Measurements from ENCODE around the gene TEX44. TPM values are rescaled to one million over a fixed set of nuclear protein-coding genes. Genes with fewer than 3 reads are reported as not detected.
"Not testable (repeated sequence)": the region's sequence is repeated elsewhere in the genome, so short reads cannot be mapped to it uniquely, and the experiment has no call there.

TEX44 gene
- total and polyA plus RNA-seq, 2 donors: not detected

- Histone ChIP-seq H3K4me1 (ENCODE audit: insufficient read depth) (no peaks in the 10 kb centered on the region), H3K36me3 (ENCODE audit: insufficient read depth) (no peaks in the 10 kb centered on the region), H3K4me3 (ENCODE audit: low read depth, low read length) (no peak overlapping the region), H3K27ac (ENCODE audit: low read depth) (no peak overlapping the region)
- 4% methylated on average over 3 of the region's 3 CpGs for WGBS
- peak; percentile 23 for DNase-seq (ENCODE audit: extremely low spot score)
Measured at GRCh38 chr2:231563378-231563961, 29.2 kb upstream of the TEX44 start.

GRCh38 chr2:231565887-231566594, 26.6 kb upstream of the TEX44 start:
- no peak for DNase-seq (ENCODE audit: extremely low spot score)
- H3K4me1 ChIP-seq (ENCODE audit: insufficient read depth): no peaks in the 10 kb centered on the region
- 71% methylated on average over 4 of the region's 4 CpGs for WGBS

GRCh38 chr2:231567159-231567558, 25.5 kb upstream of the TEX44 start:
- H3K4me3 ChIP-seq (ENCODE audit: low read depth, low read length): no peak overlapping the region
- no peaks in the 10 kb centered on the region for H3K36me3 ChIP-seq (ENCODE audit: insufficient read depth)
- H3K27ac ChIP-seq (ENCODE audit: low read depth): no peak overlapping the region
- DNase-seq (ENCODE audit: extremely low spot score): no peak
- H3K4me1 ChIP-seq (ENCODE audit: insufficient read depth): no peaks in the 10 kb centered on the region
- 90% methylated on average over 3 of the region's 3 CpGs for WGBS

More at GRCh38 chr2:231565887-231566594, 26.6 kb upstream of the TEX44 start:
- Histone ChIP-seq H3K36me3 (ENCODE audit: insufficient read depth) (no peaks in the 10 kb centered on the region), H3K4me3 (ENCODE audit: low read depth, low read length) (no peak overlapping the region), H3K27ac (ENCODE audit: low read depth) (no peak overlapping the region)

- no peaks in the 10 kb centered on the region for H3K4me1 ChIP-seq (ENCODE audit: insufficient read depth)
- H3K36me3 ChIP-seq (ENCODE audit: insufficient read depth): no peaks in the 10 kb centered on the region
- no peak overlapping the region for H3K27ac ChIP-seq (ENCODE audit: low read depth)
- no peak for DNase-seq (ENCODE audit: extremely low spot score)
- no peak overlapping the region for H3K4me3 ChIP-seq (ENCODE audit: low read depth, low read length)
- 87% methylated on average over 6 of the region's 6 CpGs for WGBS
Measured at GRCh38 chr2:231568098-231568784, 24.4 kb upstream of the TEX44 start.

GRCh38 chr2:231568785-231569435, 23.8 kb upstream of the TEX44 start:
- no peak for DNase-seq (ENCODE audit: extremely low spot score)
- 87% methylated on average over 7 of the region's 7 CpGs for WGBS
- Histone ChIP-seq H3K36me3 (ENCODE audit: insufficient read depth) (no peaks in the 10 kb centered on the region), H3K4me3 (ENCODE audit: low read depth, low read length) (no peak overlapping the region), H3K27ac (ENCODE audit: low read depth) (no peak overlapping the region), H3K4me1 (ENCODE audit: insufficient read depth) (no peaks in the 10 kb centered on the region)

GRCh38 chr2:231570915-231571314, 21.7 kb upstream of the TEX44 start:
- H3K27ac ChIP-seq (ENCODE audit: low read depth); H3K36me3 ChIP-seq (ENCODE audit: insufficient read depth); H3K4me3 ChIP-seq (ENCODE audit: low read depth, low read length); H3K4me1 ChIP-seq (ENCODE audit: insufficient read depth); DNase-seq (ENCODE audit: extremely low spot score): not testable (repeated sequence)
- WGBS: 92% methylated on average over 5 of the region's 5 CpGs

- no peaks in the 10 kb centered on the region for H3K4me1 ChIP-seq (ENCODE audit: insufficient read depth)
- DNase-seq (ENCODE audit: extremely low spot score): no peak
- WGBS: 70% methylated on average over 4 of the region's 4 CpGs
- H3K36me3 ChIP-seq (ENCODE audit: insufficient read depth): no peaks in the 10 kb centered on the region
- H3K27ac ChIP-seq (ENCODE audit: low read depth): no peak overlapping the region
- H3K4me3 ChIP-seq (ENCODE audit: low read depth, low read length): no peak overlapping the region
Measured at GRCh38 chr2:231571661-231572191, 20.9 kb upstream of the TEX44 start.

GRCh38 chr2:231573096-231573495, 19.6 kb upstream of the TEX44 start:
- DNase-seq (ENCODE audit: extremely low spot score): no peak
- WGBS: 75% methylated on average over 4 of the region's 4 CpGs
- no peaks in the 10 kb centered on the region for H3K4me1 ChIP-seq (ENCODE audit: insufficient read depth)
- H3K4me3 ChIP-seq (ENCODE audit: low read depth, low read length): no peak overlapping the region
- no peaks in the 10 kb centered on the region for H3K36me3 ChIP-seq (ENCODE audit: insufficient read depth)
- H3K27ac ChIP-seq (ENCODE audit: low read depth): no peak overlapping the region

GRCh38 chr2:231573698-231574421, 18.8 kb upstream of the TEX44 start:
- no peak for DNase-seq (ENCODE audit: extremely low spot score)
- H3K36me3 ChIP-seq (ENCODE audit: insufficient read depth): no peaks in the 10 kb centered on the region
- 77% methylated on average over 15 of the region's 15 CpGs for WGBS
- H3K4me3 ChIP-seq (ENCODE audit: low read depth, low read length): no peak overlapping the region
- H3K27ac ChIP-seq (ENCODE audit: low read depth): no peak overlapping the region
- H3K4me1 ChIP-seq (ENCODE audit: insufficient read depth): no peaks in the 10 kb centered on the region

- 92% methylated on average over 10 of the region's 10 CpGs for WGBS
Measured at GRCh38 chr2:231575612-231576256, 16.9 kb upstream of the TEX44 start.

GRCh38 chr2:231576465-231576864, 16.2 kb upstream of the TEX44 start:
- no peak for DNase-seq (ENCODE audit: extremely low spot score)
- Histone ChIP-seq H3K4me3 (ENCODE audit: low read depth, low read length) (no peak overlapping the region), H3K4me1 (ENCODE audit: insufficient read depth) (no peaks in the 10 kb centered on the region), H3K27ac (ENCODE audit: low read depth) (no peak overlapping the region), H3K36me3 (ENCODE audit: insufficient read depth) (no peaks in the 10 kb centered on the region)
- WGBS: 82% methylated on average over 4 of the region's 4 CpGs

More at GRCh38 chr2:231575612-231576256, 16.9 kb upstream of the TEX44 start:
- Histone ChIP-seq H3K4me3 (ENCODE audit: low read depth, low read length) (no peak overlapping the region), H3K36me3 (ENCODE audit: insufficient read depth) (no peaks in the 10 kb centered on the region), H3K27ac (ENCODE audit: low read depth) (no peak overlapping the region), H3K4me1 (ENCODE audit: insufficient read depth) (no peaks in the 10 kb centered on the region)
- no peak for DNase-seq (ENCODE audit: extremely low spot score)

- not testable (repeated sequence) for H3K4me1 ChIP-seq (ENCODE audit: insufficient read depth); H3K4me3 ChIP-seq (ENCODE audit: low read depth, low read length); H3K36me3 ChIP-seq (ENCODE audit: insufficient read depth); DNase-seq (ENCODE audit: extremely low spot score); H3K27ac ChIP-seq (ENCODE audit: low read depth)
- WGBS: 99% methylated on average over 2 of the region's 2 CpGs
Measured at GRCh38 chr2:231578655-231579054, 14.0 kb upstream of the TEX44 start.

- no peak for DNase-seq (ENCODE audit: extremely low spot score)
- no peaks in the 10 kb centered on the region for H3K36me3 ChIP-seq (ENCODE audit: insufficient read depth)
- H3K27ac ChIP-seq (ENCODE audit: low read depth): no peak overlapping the region
- 93% methylated on average over 3 of the region's 3 CpGs for WGBS
- no peaks in the 10 kb centered on the region for H3K4me1 ChIP-seq (ENCODE audit: insufficient read depth)
- no peak overlapping the region for H3K4me3 ChIP-seq (ENCODE audit: low read depth, low read length)
Measured at GRCh38 chr2:231579560-231579959, 13.1 kb upstream of the TEX44 start.
